H1 (cell line): ENCODE data around the gene PDGFA.

Source experiments
- ATF3 ChIP-seq: IDR thresholded peaks from 2 replicates; pipeline ENCODE4 v1.6.1; 2011; ENCODE audit warnings: low read depth, mild to moderate bottlenecking, low read length; ENCODE audit not compliant: insufficient read depth
- CHD2 ChIP-seq: IDR thresholded peaks from 2 replicates; pipeline ENCODE4 v1.6.1; 2012; ENCODE audit warnings: low read length, improper control_type of control experiment
- CTCF ChIP-seq, 3 experiments: IDR thresholded peaks; 1 replicate in 2 of 3; 2 replicates in 1 of 3; pipeline versions ENCODE4 v1.5.1 to v1.6.1; 2011; ENCODE audit warnings: low read length in 3 of 3, mild to moderate bottlenecking in 3 of 3, inconsistent platforms in 2 of 3, low read depth in 1 of 3, moderate library complexity in 1 of 3; ENCODE audit not compliant: insufficient read depth in 1 of 3; ENCODE audit errors: control extremely low read depth in 1 of 3
- JUN ChIP-seq: IDR thresholded peaks from 2 replicates; pipeline ENCODE4 v1.6.1; 2011; ENCODE audit warnings: low read depth, mild to moderate bottlenecking, improper control_type of control experiment, low read length
- JUND ChIP-seq: IDR thresholded peaks from 2 replicates; pipeline ENCODE4 v1.6.1; 2011; ENCODE audit warnings: mild to moderate bottlenecking, improper control_type of control experiment, low read length
- TBP ChIP-seq: IDR thresholded peaks from 2 replicates; pipeline ENCODE4 v1.6.1; 2011; ENCODE audit warnings: low read depth, low read length, improper control_type of control experiment
- TCF12 ChIP-seq: IDR thresholded peaks from 2 replicates; pipeline ENCODE4 v1.6.1; 2011; ENCODE audit warnings: low read depth, mild to moderate bottlenecking, low read length
- TEAD4 ChIP-seq: IDR thresholded peaks from 2 replicates; pipeline ENCODE4 v1.6.1; 2012; ENCODE audit warnings: low read depth, low read length, inconsistent platforms, mixed read lengths

GRCh38 chr7:490461-491291 lies 29.0 kb downstream of the PDGFA start:
- TF ChIP-seq CTCF (IDR thresholded peaks at IDR 0.05; ENCODE audit: control extremely low read depth in 1 of 3, insufficient read depth in 1 of 3, low read depth in 1 of 3, low read length in 3 of 3) = no peak
- no peak for TF ChIP-seq JUND
- no peak for TF ChIP-seq TBP
- no peak for TF ChIP-seq CHD2
- no peak for TF ChIP-seq JUN
- TF ChIP-seq TCF12 = no peak
- TF ChIP-seq TEAD4 = no peak
- TF ChIP-seq ATF3 = no peak
